Epithelial cell of esophagus (primary cell): Measurements from ENCODE around the gene LPXN.

Experiments used
- DNase-seq: peaks from one replicate; pipeline ENCODE4 v3.0.0; 2010; ENCODE audit warnings: low read depth
- H3K4me3 ChIP-seq: 2 replicates; pipeline ENCODE4 v1.5.1; 2011; ENCODE audit warnings: mild to moderate bottlenecking, low read length, control low read depth
- CTCF ChIP-seq: IDR thresholded peaks from 2 replicates; pipeline ENCODE4 v1.5.1; 2011; ENCODE audit warnings: low read depth, mild to moderate bottlenecking, low read length, control low read depth, inconsistent platforms; ENCODE audit not compliant: insufficient read depth; ENCODE audit errors: missing control alignments

The LPXN gene

GRCh38 chr11:58506935-58507334 is 68.7 kb downstream of the LPXN start:
- no peak for DNase-seq
- TF ChIP-seq CTCF = no peak
- no peak overlapping the region for H3K4me3 ChIP-seq

GRCh38 chr11:58505849-58506248 is 69.8 kb downstream of the LPXN start:
- H3K4me3 ChIP-seq = no peak overlapping the region
- no peak for TF ChIP-seq CTCF
- no peak for DNase-seq

GRCh38 chr11:58504232-58504631 is 71.4 kb downstream of the LPXN start:
- DNase-seq = no peak
- TF ChIP-seq CTCF = no peak
- H3K4me3 ChIP-seq = no peak overlapping the region

- no peak overlapping the region for H3K4me3 ChIP-seq
- peak; percentile 19 for DNase-seq
- TF ChIP-seq CTCF = no peak
Measured at GRCh38 chr11:58503361-58503856, 72.2 kb downstream of the LPXN start.

DNA sequence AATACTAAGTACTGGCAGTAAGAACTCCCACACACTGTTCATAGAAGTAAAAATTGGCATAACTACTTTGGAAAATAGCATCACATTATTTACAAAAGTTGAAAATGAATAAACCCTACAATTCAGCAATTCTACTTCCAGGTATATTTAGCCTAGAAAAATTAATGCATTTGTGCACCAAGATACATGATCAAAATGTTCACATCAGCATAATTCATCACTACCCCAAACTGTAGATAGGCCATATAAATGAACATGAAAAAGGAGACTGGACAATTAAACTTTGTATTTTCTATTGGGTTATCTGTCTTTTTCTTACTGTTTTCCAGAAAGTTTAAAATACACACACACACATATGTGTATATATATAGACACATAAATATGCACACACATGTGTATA is 73.7 kb downstream of the LPXN start:
- DNase-seq = no peak
- TF ChIP-seq CTCF = no peak
- H3K4me3 ChIP-seq = no peak overlapping the region

DNA sequence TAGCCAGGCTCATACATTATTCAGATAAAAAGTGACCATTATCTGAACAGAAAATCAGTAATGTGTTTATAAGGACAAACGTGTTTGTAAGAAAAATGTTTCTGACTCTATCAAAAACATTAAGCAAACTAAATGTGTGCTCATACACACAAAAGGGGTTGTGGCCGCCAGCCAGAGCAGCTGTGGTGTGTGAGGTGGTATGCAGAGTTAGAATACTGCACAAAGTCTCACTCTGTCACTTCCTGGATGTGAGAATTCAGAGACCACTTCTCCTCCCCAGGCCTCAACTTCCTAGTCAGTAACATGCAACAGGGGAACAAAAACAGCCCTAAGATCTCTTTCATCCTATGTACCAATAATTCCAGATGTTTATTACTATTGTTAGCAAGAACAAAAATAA is 77.2 kb downstream of the LPXN start:
- H3K4me3 ChIP-seq = no peak overlapping the region
- no peak for TF ChIP-seq CTCF
- no peak for DNase-seq

DNA sequence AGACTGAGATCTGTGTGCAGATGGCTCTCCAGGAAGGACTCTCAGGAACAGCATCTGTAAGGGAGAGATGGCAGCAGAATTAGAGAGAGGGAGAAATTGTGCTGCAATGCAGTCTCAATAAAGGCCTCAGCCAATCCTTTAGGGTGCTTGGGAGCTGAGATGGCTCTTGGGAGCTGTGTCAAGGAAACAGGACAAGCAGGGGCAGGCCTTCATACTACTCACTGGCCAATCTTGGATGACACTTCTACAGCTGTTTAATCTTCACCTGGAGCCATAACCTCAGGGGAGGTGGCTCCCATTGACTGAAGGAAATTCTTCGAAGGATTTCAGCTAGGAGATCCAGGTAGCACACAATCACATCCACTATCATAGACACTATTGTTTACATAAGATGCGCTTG is 77.7 kb downstream of the LPXN start:
- H3K4me3 ChIP-seq = no peak overlapping the region
- TF ChIP-seq CTCF = no peak
- DNase-seq = peak; percentile 84
